ENCODE measurements around the gene ITGA4.

The ITGA4 gene

DNA sequence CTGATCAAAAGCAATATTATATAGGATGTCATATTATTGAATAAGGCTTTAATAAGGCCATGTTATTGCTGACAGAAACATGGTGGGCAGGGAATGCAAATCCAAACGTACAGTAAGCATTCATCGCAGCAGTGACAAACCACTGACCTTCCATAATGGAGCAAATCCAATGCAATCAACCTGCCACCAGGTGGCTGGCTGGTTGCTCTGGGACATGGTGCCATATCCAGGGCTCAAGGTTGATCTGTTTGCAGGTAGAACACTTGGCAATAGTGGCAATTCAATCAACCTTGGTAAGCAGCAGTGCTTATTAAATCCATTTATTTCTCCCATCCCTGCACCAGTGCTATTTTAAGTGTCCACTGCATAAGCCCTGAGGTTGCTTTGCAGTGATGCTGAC is 124.3 kb downstream of the ITGA4 start:
- TF ChIP-seq POLR2A (IDR thresholded peaks at IDR 0.05; ENCODE audit: low read depth, low read length) (no peak), TAF1 (IDR thresholded peaks at IDR 0.05; ENCODE audit: borderline replicate concordance, low read depth, low read length) (no peak), POLR2AphosphoS5 (IDR thresholded peaks at IDR 0.05; ENCODE audit: low read depth, low read length) (no peak)
- DNase-seq (ENCODE audit: insufficient read length) (no peak), FAIRE-seq (peak; percentile 27)

- FAIRE-seq = peak; percentile 89
- no peak for TF ChIP-seq TAF1 (IDR thresholded peaks at IDR 0.05; ENCODE audit: borderline replicate concordance, low read depth, low read length)
- DNase-seq (ENCODE audit: insufficient read length) = no peak
Measured at GRCh38 chr2:181585732-181586131, 128.5 kb downstream of the ITGA4 start.

All from GM12892 (cell line).